H9 (cell line): ENCODE results near the gene SIX3. TPM values are rescaled to one million over a fixed set of nuclear protein-coding genes. Genes with fewer than 3 reads are reported as not detected.

Experiments used
- DNase-seq: peaks from one replicate; pipeline ENCODE4 v3.0.0-alpha.2; 2017
- H2AFZ ChIP-seq: one replicate; pipeline ENCODE4 v1.6.1; 2013; ENCODE audit warnings: mild to moderate bottlenecking, low read length, control low read depth, moderate library complexity
- H2AK5ac ChIP-seq: 2 replicates; pipeline ENCODE4 v1.6.1; 2013; ENCODE audit warnings: low read length, control low read depth, mixed read lengths; ENCODE audit not compliant: insufficient read length
- H2BK120ac ChIP-seq: one replicate; pipeline ENCODE4 v1.6.1; 2013; ENCODE audit warnings: low read depth, mild to moderate bottlenecking, low read length, control low read depth, inconsistent platforms; ENCODE audit not compliant: poor library complexity, severe bottlenecking
- H2BK12ac ChIP-seq: 2 replicates; pipeline ENCODE4 v1.6.1; 2013; ENCODE audit warnings: low read length, control low read depth, mixed read lengths, low read depth; ENCODE audit not compliant: insufficient read length
- H2BK15ac ChIP-seq: 2 replicates; pipeline ENCODE4 v1.6.1; 2013; ENCODE audit warnings: low read depth, low read length, control low read depth
- H2BK20ac ChIP-seq: one replicate; pipeline ENCODE4 v1.6.1; 2013; ENCODE audit warnings: low read depth, mild to moderate bottlenecking, low read length, control low read depth, inconsistent platforms; ENCODE audit not compliant: poor library complexity, severe bottlenecking
- H2BK5ac ChIP-seq: 2 replicates; pipeline ENCODE4 v1.6.1; 2013; ENCODE audit warnings: low read length, control low read depth, mixed read lengths; ENCODE audit not compliant: insufficient read length
- H3K14ac ChIP-seq: 2 replicates; pipeline ENCODE4 v1.6.1; 2013; ENCODE audit warnings: low read length, control low read depth; ENCODE audit not compliant: insufficient read depth
- H3K18ac ChIP-seq: 2 replicates; pipeline ENCODE4 v1.6.1; 2013; ENCODE audit warnings: low read depth, mild to moderate bottlenecking, mixed read lengths, low read length, control low read depth; ENCODE audit not compliant: insufficient read length
- H3K23ac ChIP-seq: 2 replicates; pipeline ENCODE4 v1.6.1; 2013; ENCODE audit warnings: low read length, control low read depth, mixed read lengths, low read depth; ENCODE audit not compliant: insufficient read length
- H3K23me2 ChIP-seq: 2 replicates; pipeline ENCODE4 v1.6.1; 2013; ENCODE audit warnings: low read depth, mild to moderate bottlenecking, mixed read lengths, low read length, control low read depth; ENCODE audit not compliant: insufficient read length, poor library complexity, severe bottlenecking
- H3K27ac ChIP-seq: 2 replicates; pipeline ENCODE4 v1.5.1; 2013; ENCODE audit warnings: low read length, control low read depth, mixed read lengths, low read depth; ENCODE audit not compliant: insufficient read length
- H3K27me3 ChIP-seq: 2 replicates; pipeline ENCODE4 v1.6.1; 2013; ENCODE audit warnings: low read length, control low read depth, inconsistent platforms; ENCODE audit not compliant: insufficient read depth
- H3K4ac ChIP-seq: 2 replicates; pipeline ENCODE4 v1.6.1; 2013; ENCODE audit warnings: low read depth, mild to moderate bottlenecking, control low read depth, inconsistent platforms, low read length, moderate library complexity
- H3K4me1 ChIP-seq: 2 replicates; pipeline ENCODE4 v1.6.1; 2013; ENCODE audit warnings: low read length, control low read depth, inconsistent platforms; ENCODE audit not compliant: insufficient read depth
- H3K4me2 ChIP-seq: 2 replicates; pipeline ENCODE4 v1.6.1; 2013; ENCODE audit warnings: low read length, control low read depth, mixed read lengths; ENCODE audit not compliant: insufficient read length, insufficient read depth
- H3K56ac ChIP-seq: 2 replicates; pipeline ENCODE4 v1.6.1; 2013; ENCODE audit warnings: low read depth, mild to moderate bottlenecking, mixed read lengths, low read length, control low read depth; ENCODE audit not compliant: insufficient read length
- H3K79me1 ChIP-seq: 2 replicates; pipeline ENCODE4 v1.6.1; 2013; ENCODE audit warnings: low read depth, mild to moderate bottlenecking, moderate library complexity, low read length, control low read depth, inconsistent platforms; ENCODE audit not compliant: insufficient read depth, poor library complexity, severe bottlenecking
- H3K79me2 ChIP-seq: 2 replicates; pipeline ENCODE4 v1.6.1; 2013; ENCODE audit warnings: low read length, control low read depth, inconsistent platforms; ENCODE audit not compliant: insufficient read depth
- H3K9ac ChIP-seq: 2 replicates; pipeline ENCODE4 v1.6.1; 2013; ENCODE audit warnings: low read length, control low read depth, mixed read lengths; ENCODE audit not compliant: insufficient read length; ENCODE audit errors: extremely low read depth
- H3K9me3 ChIP-seq: one replicate; pipeline ENCODE4 v1.6.1; 2013; ENCODE audit warnings: low read depth, low read length, inconsistent platforms; ENCODE audit not compliant: control insufficient read depth
- H3T11ph ChIP-seq: one replicate; pipeline ENCODE4 v1.6.1; 2013; ENCODE audit warnings: mild to moderate bottlenecking, low read length, control low read depth, inconsistent platforms
- H4K20me1 ChIP-seq: one replicate; pipeline ENCODE4 v1.6.1; 2013; ENCODE audit not compliant: control insufficient read depth, insufficient read length, insufficient read depth
- H4K5ac ChIP-seq: 2 replicates; pipeline ENCODE4 v1.6.1; 2013; ENCODE audit warnings: low read depth, mild to moderate bottlenecking, mixed read lengths, low read length, control low read depth; ENCODE audit not compliant: insufficient read length
- H4K8ac ChIP-seq: replicated peaks from 2 replicates; pipeline ENCODE4 v1.6.1; 2013; ENCODE audit warnings: low read length, control low read depth, mixed read lengths, low read depth; ENCODE audit not compliant: insufficient read length
- H4K91ac ChIP-seq: 2 replicates; pipeline ENCODE4 v1.6.1; 2013; ENCODE audit warnings: low read depth, mild to moderate bottlenecking, moderate library complexity, mixed read lengths, low read length, control low read depth; ENCODE audit not compliant: insufficient read length
- H3K27ac Mint-ChIP-seq, 3 experiments: 2 replicates in 2 of 3; 3 replicates in 1 of 3; pipeline ENCODE4 v1.8.0; 2020 to 2021; ENCODE audit warnings: mixed read lengths in 3 of 3, mild to moderate bottlenecking in 1 of 3, moderate library complexity in 1 of 3
- H3K27me3 Mint-ChIP-seq: 2 replicates; pipeline ENCODE4 v1.8.0; 2021; ENCODE audit warnings: low read depth, mild to moderate bottlenecking, moderate library complexity, mixed read lengths
- H3K36me3 Mint-ChIP-seq, 3 experiments: 2 replicates in 2 of 3; 3 replicates in 1 of 3; pipeline ENCODE4 v1.8.0; 2020 to 2021; ENCODE audit warnings: low read depth in 3 of 3, mixed read lengths in 3 of 3; ENCODE audit not compliant: insufficient read depth in 1 of 3
- H3K4me1 Mint-ChIP-seq, 2 experiments: 2 replicates each; pipeline ENCODE4 v1.8.0; 2020; ENCODE audit warnings: mixed read lengths in 2 of 2
- H3K4me3 Mint-ChIP-seq, 2 experiments: 2 replicates in 1 of 2; 3 replicates in 1 of 2; pipeline ENCODE4 v1.8.0; 2020 to 2021; ENCODE audit warnings: mild to moderate bottlenecking in 2 of 2, mixed read lengths in 2 of 2, moderate library complexity in 1 of 2
- H3K9me3 Mint-ChIP-seq, 2 experiments: 2 replicates in 1 of 2; 3 replicates in 1 of 2; pipeline ENCODE4 v1.8.0; 2020; ENCODE audit warnings: mild to moderate bottlenecking in 2 of 2, mixed read lengths in 2 of 2, moderate library complexity in 1 of 2
- CTCF ChIP-seq: fragments of 200-600 bp; sonication (generic); conservative IDR thresholded peaks from 3 replicates; pipeline ENCODE4 v1.8.0; 2021; ENCODE audit warnings: antibody characterized with exemption, mild to moderate bottlenecking
- WGBS: extraction: QIAGEN DNeasy Blood & Tissue Kit; methylation state at CpG from one replicate; pipeline ENCODE4 v1.1.7; 2013; ENCODE audit warnings: missing lambda C conversion rate, low lambda C conversion rate, mixed read lengths; ENCODE audit not compliant: insufficient read length; ENCODE audit errors: extremely low coverage; 5-methylcytosine and 5-hydroxymethylcytosine counted together
- total RNA-seq: library from RNA; stranded (reverse); gene quantifications from 2 replicates; pipeline ENCODE4 v1.2.1, GENCODE V29; 2021

The SIX3 gene
- total RNA-seq, 1 experiment from 2014 or later: 0.55 TPM

DNA sequence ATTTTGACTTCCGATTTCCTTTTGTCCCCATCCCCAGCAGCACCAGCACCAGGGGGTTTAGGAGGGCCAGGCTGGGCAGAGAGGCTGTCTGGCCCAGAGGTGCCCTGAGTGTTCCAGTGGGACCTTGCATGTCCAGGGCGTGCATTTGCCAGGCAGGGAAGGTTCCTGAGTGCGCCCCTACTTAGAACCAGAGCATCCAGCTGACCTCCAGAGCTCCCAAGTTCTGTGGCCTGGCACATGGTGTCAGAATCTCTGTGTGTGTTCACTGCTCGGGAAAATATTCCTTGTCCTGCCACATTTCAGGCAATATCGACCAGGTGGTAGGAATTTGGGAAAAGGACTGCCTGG, 5.5 kb downstream of the SIX3 start:
- Histone ChIP-seq H3K14ac (no peak overlapping the region), H3K27ac (no peak overlapping the region), H4K5ac (no peak overlapping the region), H2AFZ (no peak overlapping the region), H3K9ac (no peak overlapping the region), H3K18ac (no peak overlapping the region), H3K27me3 (peaks cover 87% of the 10 kb centered on the region), H3K4me1 (peaks cover 3% of the 10 kb centered on the region; the same call in 1 of the 2 replicates), H3K79me2 (no peaks in the 10 kb centered on the region), H2BK12ac (no peak overlapping the region), H2BK120ac (no peak overlapping the region), H2AK5ac (no peak overlapping the region), H2BK5ac (no peak overlapping the region), H3K9me3 (no peaks in the 10 kb centered on the region), H3K4ac (no peak overlapping the region), H4K91ac (no peak overlapping the region), H3T11ph (no peak overlapping the region), H3K79me1 (no peaks in the 10 kb centered on the region), H2BK15ac (no peak overlapping the region), H4K20me1 (no peaks in the 10 kb centered on the region), H4K8ac (no peak overlapping the region), H3K4me2 (no peak overlapping the region), H3K23me2 (peaks cover 11% of the 10 kb centered on the region), H2BK20ac (no peak overlapping the region), H3K56ac (no peak overlapping the region), H3K23ac (no peak overlapping the region)
- no peak for TF ChIP-seq CTCF
- no peak for DNase-seq
- H3K36me3 Mint-ChIP-seq: peaks cover 0 to 20% (median 0%) of the 10 kb centered on the region in 3 experiments; a peak in 5 of 7 replicates
- H3K9me3 Mint-ChIP-seq: peaks cover 0 to 7% of the 10 kb centered on the region in 2 experiments; a peak in 2 of 5 replicates
- H3K4me3 Mint-ChIP-seq: no peak overlapping the region
- H3K4me1 Mint-ChIP-seq: peaks cover 58 to 77% of the 10 kb centered on the region in 2 experiments
- H3K27me3 Mint-ChIP-seq: peaks cover 99% of the 10 kb centered on the region
- no peak overlapping the region; a peak in 1 of 7 replicates for H3K27ac Mint-ChIP-seq
- no CpG with 5 or more reads among the region's 5 CpGs for WGBS
